ENCODE measurements around the gene PREX1.

The PREX1 gene

GRCh38 chr20:48695255-48695654 is 132.5 kb downstream of the PREX1 start:
- DNase-seq = no peak

- DNase-seq = no peak
Observed at GRCh38 chr20:48694381-48694865, 133.4 kb downstream of the PREX1 start.

DNA sequence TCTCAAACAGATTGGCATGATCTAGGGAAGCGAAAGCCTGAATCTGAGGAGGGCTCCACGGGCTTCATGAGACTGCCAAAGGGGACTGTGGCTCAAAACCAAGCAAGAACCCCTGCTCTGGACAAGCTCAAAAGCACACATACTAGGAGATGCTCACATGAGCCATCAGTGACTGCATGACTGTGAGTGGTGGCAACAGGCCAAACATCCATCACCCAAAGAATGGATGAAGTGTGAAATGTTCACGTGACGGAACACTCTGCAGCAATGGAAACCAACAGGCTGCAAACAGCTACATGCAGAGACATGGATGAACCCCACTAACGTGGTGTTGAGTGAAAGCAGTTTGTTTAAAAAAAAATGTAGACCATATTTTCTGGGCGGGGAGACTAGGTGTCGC is 136.3 kb downstream of the PREX1 start:
- DNase-seq = no peak

DNA sequence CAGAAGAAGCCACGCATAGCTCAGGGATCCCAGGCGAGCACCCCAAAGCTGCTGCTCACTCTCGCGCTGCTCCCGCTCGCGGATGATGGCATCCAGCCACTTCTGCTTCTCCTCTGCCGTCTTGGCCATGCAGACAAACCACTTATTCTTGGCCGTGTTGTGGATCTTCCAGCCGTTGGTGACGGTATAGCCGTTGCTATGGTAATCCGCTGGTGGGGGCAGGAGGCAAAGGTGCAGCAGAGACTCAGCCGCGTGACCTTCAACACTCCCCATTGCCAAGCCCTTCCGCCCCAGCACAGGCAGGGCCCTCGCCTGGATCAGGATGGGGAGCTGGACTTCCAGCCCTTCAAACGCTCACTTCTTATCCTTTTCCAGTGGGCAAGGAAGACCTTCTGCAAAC is 136.9 kb downstream of the PREX1 start:
- no peak for DNase-seq

- DNase-seq = no peak
Observed at GRCh38 chr20:48689874-48690571, 137.8 kb downstream of the PREX1 start.

- no peak for DNase-seq
Observed at GRCh38 chr20:48689388-48689787, 138.4 kb downstream of the PREX1 start.

- no peak for DNase-seq
Observed at GRCh38 chr20:48688579-48688978, 139.2 kb downstream of the PREX1 start.

- DNase-seq = no peak
Observed at GRCh38 chr20:48687117-48687800, 140.5 kb downstream of the PREX1 start.

DNA sequence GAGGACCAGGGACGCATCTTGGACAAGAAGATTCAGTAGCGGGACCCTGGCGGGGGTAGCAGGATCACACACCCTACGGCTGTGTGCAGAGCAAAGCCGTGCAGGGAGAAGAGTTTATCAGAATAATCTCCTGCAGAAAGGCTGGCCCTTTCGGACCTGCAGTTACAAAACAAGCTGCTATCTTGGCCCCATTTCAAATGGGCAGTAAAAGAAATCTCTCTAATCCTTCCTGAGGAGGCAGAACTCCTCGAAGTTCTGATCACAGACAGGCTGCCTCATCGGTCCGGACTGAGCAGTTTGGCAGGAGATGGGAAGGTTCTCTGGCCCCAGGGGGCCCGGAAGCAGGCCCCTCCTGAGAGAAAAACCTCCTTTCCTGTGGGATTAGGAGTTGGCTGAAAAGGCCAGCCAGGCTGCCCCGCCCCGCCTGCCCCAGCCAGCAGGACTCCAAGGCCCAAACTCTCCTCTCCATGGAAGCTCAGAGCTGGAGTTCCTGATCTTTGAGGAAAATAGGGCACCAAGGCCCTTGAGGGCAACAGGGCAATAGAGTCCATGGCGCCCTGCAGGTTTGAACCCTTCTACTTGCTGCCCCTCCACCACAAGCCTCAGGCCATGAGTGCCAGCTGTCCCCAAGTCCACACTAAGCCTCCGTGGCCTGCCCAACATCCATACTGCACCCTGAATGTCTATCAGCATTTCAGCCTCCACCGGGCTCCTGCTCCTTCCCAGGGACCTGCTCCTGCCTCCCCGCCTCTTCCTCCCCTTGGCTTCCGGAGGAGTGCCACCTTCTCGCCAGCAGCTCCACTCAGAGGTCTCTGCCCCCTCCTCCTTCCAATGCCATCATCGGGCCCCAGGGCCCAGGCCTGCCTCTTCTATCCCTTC is 141.3 kb downstream of the PREX1 start:
- no peak for DNase-seq

GRCh38 chr20:48685300-48685699 is 142.5 kb downstream of the PREX1 start:
- DNase-seq = no peak

- no peak for DNase-seq
Observed at GRCh38 chr20:48684501-48685041, 143.2 kb downstream of the PREX1 start.

GRCh38 chr20:48683467-48684175 is 144.2 kb downstream of the PREX1 start:
- no peak for DNase-seq

- DNase-seq = no peak
Observed at GRCh38 chr20:48682529-48683363, 145.1 kb downstream of the PREX1 start.

GRCh38 chr20:48681873-48682426 is 145.8 kb downstream of the PREX1 start:
- DNase-seq = no peak

DNA sequence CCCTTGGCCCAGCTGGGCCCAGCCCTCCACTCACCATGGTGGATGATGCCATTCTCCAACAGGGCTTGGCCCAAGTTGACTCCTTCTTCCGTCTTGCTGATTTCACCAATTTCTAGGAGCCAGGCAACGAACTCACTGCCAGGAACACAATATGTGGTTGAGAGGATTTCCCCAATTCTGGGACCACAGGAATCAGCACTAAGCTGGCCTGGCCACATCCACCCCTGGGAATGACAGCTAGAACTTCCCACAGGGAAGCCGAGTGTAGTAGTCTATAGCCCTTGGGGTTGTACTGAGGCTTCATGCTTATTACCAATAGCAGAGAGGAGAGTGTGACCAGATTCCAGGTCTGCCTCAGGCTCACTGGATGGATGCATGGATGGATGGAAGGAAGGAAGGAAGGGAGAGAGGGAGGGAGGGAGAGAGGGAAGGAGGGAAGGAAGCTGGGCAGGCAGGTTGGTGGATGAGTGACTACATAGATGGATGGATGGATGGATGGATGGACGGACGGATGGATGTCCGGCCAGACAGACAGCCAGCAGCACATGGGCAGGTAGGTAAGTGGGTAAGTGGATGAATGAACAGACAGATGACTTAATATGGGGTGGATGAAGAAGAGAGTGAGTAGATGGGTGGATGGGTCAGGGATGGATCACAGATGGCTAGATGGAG is 146.5 kb downstream of the PREX1 start:
- no peak for DNase-seq

- no peak for DNase-seq
Observed at GRCh38 chr20:48680650-48681049, 147.1 kb downstream of the PREX1 start.

- no peak for DNase-seq
Observed at GRCh38 chr20:48679599-48679998, 148.2 kb downstream of the PREX1 start.

DNA sequence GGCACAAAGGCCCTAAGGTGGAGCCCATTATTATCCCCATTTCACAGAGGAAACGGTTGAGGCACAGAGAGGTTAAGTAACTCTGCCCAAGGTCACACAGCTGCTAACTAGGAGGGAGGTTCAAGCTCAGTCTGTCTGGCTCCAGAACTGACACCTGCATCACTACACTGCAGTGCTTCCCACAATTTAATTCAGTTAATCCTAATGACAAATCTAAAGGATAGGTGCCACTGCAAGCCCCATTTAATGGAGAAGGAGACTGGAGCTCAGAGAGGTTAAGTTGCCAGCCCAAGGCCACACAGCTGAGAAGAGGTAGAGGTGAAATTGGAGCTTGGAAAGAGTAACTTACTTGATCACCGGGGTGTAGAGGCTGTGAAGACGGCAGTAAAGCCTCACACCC is 148.8 kb downstream of the PREX1 start:
- no peak for DNase-seq

DNA sequence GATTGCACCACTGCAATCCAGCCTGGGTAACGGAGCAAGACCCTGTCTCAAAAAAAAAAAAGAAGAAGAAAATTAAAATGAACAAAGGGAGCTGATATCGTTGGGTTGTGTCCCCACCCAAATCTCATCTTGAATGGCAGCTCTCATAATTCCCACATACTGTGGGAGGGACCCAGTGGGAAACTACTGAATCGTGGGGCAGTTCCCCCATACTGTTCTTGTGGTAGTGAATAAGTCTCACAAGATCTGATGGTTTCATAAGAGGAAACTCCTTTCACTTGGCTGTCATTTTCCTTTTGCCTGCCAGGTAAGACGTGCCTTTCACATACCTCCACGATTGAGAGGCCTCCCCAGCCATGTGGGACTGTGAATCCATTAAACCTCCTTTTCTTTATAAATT is 149.4 kb downstream of the PREX1 start:
- DNase-seq = no peak

- no peak for DNase-seq
Observed at GRCh38 chr20:48676795-48677460, 150.9 kb downstream of the PREX1 start.
